ENCODE results near the gene SELENOI.
"Not testable (repeated sequence)": the region's sequence is repeated elsewhere in the genome, so short reads cannot be mapped to it uniquely, and the experiment has no call there.

The SELENOI gene

DNA sequence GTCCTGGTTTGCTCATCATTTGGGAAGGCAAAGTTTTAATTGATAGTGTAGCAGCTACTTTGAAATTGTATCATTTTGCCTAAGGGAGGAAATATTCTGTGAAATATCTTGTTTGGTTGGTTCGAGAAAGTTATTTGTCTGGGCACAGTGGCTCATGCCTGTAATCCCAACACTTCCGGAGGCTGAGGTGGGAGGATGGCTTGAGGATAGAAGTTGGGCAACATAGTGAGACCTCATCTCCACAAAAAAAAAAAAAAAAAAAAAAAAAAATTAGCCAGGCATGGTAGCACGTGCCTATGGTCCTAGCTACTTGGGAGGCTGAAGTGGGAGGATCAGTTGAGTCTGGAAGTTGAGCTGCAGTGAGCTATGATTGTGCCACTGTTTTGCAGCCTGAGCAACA is 3.7 kb downstream of the SELENOI start:
- Histone ChIP-seq H3K4me2 (ENCODE audit: low read depth, low read length, poor library complexity, severe bottlenecking) (no peak overlapping the region), H4K20me1 (ENCODE audit: low read depth, low read length) (peaks cover 11% of the 10 kb centered on the region; the same call in 1 of the 2 replicates), H3F3A (ENCODE audit: insufficient read depth) (peaks cover 4% of the 10 kb centered on the region; the same call in 1 of the 2 replicates), H3K27ac (ENCODE audit: low read depth, low read length) (no peak overlapping the region), H3K9me3 (ENCODE audit: insufficient read depth, low read length) (no peaks in the 10 kb centered on the region), H3K27me3 (ENCODE audit: low read length) (no peaks in the 10 kb centered on the region), H2AFZ (ENCODE audit: low read depth, low read length, severe bottlenecking) (no peak overlapping the region), H3K9ac (ENCODE audit: low read length) (no peak overlapping the region), H3K79me2 (ENCODE audit: insufficient read depth, low read length) (peaks cover 92% of the 10 kb centered on the region), H3K36me3 (ENCODE audit: low read length) (no peaks in the 10 kb centered on the region; the same call in 1 of the 2 replicates), H3K9me2 (replicated peaks; ENCODE audit: insufficient read depth, low read length) (no peaks in the 10 kb centered on the region), H3K4me3 (ENCODE audit: insufficient read depth, low read length, poor library complexity, severe bottlenecking) (no peak overlapping the region)
- TF ChIP-seq EZH2phosphoT487 (conservative IDR thresholded peaks at IDR 0.05; ENCODE audit: low read length): no peak
- TF ChIP-seq, protein P1, sequence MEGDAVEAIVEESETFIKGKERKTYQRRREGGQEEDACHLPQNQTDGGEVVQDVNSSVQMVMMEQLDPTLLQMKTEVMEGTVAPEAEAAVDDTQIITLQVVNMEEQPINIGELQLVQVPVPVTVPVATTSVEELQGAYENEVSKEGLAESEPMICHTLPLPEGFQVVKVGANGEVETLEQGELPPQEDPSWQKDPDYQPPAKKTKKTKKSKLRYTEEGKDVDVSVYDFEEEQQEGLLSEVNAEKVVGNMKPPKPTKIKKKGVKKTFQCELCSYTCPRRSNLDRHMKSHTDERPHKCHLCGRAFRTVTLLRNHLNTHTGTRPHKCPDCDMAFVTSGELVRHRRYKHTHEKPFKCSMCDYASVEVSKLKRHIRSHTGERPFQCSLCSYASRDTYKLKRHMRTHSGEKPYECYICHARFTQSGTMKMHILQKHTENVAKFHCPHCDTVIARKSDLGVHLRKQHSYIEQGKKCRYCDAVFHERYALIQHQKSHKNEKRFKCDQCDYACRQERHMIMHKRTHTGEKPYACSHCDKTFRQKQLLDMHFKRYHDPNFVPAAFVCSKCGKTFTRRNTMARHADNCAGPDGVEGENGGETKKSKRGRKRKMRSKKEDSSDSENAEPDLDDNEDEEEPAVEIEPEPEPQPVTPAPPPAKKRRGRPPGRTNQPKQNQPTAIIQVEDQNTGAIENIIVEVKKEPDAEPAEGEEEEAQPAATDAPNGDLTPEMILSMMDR (IDR thresholded peaks at IDR 0.05; ENCODE audit: insufficient read depth, low read length, poor library complexity, severe bottlenecking): no peak

DNA sequence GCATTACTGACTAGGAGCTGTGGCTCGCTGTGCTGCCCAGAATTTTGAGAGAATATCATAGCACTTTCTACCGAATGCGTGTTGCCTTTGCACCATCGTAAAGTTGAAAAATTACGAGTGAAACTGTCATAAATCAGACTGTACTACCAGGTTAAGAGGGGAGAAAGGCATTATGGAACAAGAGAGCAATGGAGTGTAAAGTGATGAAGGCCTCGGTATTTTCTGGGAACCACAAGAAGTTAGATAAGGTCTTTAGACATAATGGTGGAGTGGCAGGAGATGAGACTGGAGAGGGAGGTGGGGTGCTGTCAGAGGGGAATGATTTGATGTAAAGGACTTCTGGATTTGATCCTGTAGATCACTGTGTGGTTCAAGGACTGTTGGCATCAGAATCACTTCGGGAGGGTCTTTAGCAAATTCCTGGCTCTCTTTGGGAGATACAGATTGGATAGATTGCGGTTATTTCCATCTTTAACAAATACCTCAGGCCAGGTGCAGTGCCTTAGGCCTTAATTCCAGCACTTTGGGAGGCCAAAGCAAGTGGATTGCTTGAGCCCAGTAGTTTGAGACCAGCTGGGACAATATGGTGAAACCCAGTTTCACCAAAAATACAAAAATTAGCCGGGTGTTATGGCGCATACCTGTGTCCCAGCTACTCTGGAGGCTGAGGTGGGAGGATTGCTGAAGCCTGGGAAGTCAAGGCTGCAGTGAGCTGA is 5.6 kb downstream of the SELENOI start:
- no peak overlapping the region for H3K4me3 ChIP-seq (ENCODE audit: insufficient read depth, low read length, poor library complexity, severe bottlenecking)
- peaks cover 99% of the 10 kb centered on the region for H3K79me2 ChIP-seq (ENCODE audit: insufficient read depth, low read length)
- no peak for TF ChIP-seq EZH2phosphoT487 (conservative IDR thresholded peaks at IDR 0.05; ENCODE audit: low read length)
- TF ChIP-seq, protein P1 (IDR thresholded peaks at IDR 0.05; ENCODE audit: insufficient read depth, low read length, poor library complexity, severe bottlenecking): no peak
- H3K9me3 ChIP-seq (ENCODE audit: insufficient read depth, low read length): no peaks in the 10 kb centered on the region
- H3K27me3 ChIP-seq (ENCODE audit: low read length): no peaks in the 10 kb centered on the region
- no peaks in the 10 kb centered on the region; the same call in 1 of the 2 replicates for H3K36me3 ChIP-seq (ENCODE audit: low read length)
- H3K9me2 ChIP-seq (replicated peaks; ENCODE audit: insufficient read depth, low read length): no peaks in the 10 kb centered on the region
- no peak overlapping the region for H3K4me2 ChIP-seq (ENCODE audit: low read depth, low read length, poor library complexity, severe bottlenecking)
- no peaks in the 10 kb centered on the region for H3F3A ChIP-seq (ENCODE audit: insufficient read depth)
- no peak overlapping the region for H3K27ac ChIP-seq (ENCODE audit: low read depth, low read length)
- H4K20me1 ChIP-seq (ENCODE audit: low read depth, low read length): peaks cover 19% of the 10 kb centered on the region
- no peak overlapping the region for H3K9ac ChIP-seq (ENCODE audit: low read length)
- H2AFZ ChIP-seq (ENCODE audit: low read depth, low read length, severe bottlenecking): no peak overlapping the region

DNA sequence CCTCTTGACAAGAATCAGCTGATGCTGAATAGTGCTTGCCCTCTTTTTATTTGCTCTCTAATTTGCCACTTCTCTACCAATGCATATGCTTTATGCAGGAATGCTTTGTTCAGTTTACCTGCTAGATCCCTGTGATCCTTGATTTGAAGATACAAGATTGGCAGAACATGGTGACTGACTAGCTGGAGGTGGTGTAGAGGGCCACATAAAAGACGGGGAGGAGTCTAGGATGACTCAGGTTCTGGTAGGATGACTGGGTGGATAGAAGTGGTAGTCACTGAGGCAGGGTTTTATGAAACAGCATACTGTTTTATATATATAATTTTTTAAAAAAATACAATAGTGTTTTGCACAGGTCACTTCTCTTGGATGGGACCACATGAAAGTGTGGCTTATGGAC is 6.9 kb downstream of the SELENOI start:
- H3K9me3 ChIP-seq (ENCODE audit: insufficient read depth, low read length): no peaks in the 10 kb centered on the region
- H3K9ac ChIP-seq (ENCODE audit: low read length): no peak overlapping the region
- no peaks in the 10 kb centered on the region for H3F3A ChIP-seq (ENCODE audit: insufficient read depth)
- no peaks in the 10 kb centered on the region for H3K27me3 ChIP-seq (ENCODE audit: low read length)
- peaks cover 99% of the 10 kb centered on the region for H3K79me2 ChIP-seq (ENCODE audit: insufficient read depth, low read length)
- no peaks in the 10 kb centered on the region; the same call in 1 of the 2 replicates for H3K36me3 ChIP-seq (ENCODE audit: low read length)
- H2AFZ ChIP-seq (ENCODE audit: low read depth, low read length, severe bottlenecking): no peak overlapping the region
- H3K4me2 ChIP-seq (ENCODE audit: low read depth, low read length, poor library complexity, severe bottlenecking): no peak overlapping the region
- H3K27ac ChIP-seq (ENCODE audit: low read depth, low read length): no peak overlapping the region
- no peaks in the 10 kb centered on the region for H3K9me2 ChIP-seq (replicated peaks; ENCODE audit: insufficient read depth, low read length)
- no peak overlapping the region for H3K4me3 ChIP-seq (ENCODE audit: insufficient read depth, low read length, poor library complexity, severe bottlenecking)
- TF ChIP-seq EZH2phosphoT487 (conservative IDR thresholded peaks at IDR 0.05; ENCODE audit: low read length): no peak
- TF ChIP-seq, protein P1 (IDR thresholded peaks at IDR 0.05; ENCODE audit: insufficient read depth, low read length, poor library complexity, severe bottlenecking): no peak
- peaks cover 21% of the 10 kb centered on the region for H4K20me1 ChIP-seq (ENCODE audit: low read depth, low read length)

DNA sequence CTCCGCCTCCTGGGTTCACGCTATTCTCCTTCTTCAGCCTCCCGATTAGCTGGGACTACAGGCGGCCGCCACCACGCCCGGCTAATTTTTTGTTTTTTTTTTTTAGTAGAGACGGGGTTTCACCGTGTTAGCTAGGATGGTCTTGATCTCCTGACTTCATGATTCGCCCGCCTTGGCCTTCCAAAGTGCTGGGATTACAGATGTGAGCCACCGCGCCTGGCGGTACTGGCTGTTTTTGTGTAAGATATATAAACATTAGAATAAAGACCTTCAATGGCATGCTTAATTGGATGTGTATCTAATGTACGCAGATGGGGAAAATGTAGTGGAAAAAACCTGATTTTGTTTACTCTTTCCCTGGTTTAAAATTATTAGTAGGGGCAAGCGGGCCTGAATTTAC is 8.5 kb downstream of the SELENOI start:
- H3K27me3 ChIP-seq (ENCODE audit: low read length); H3K27ac ChIP-seq (ENCODE audit: low read depth, low read length); H2AFZ ChIP-seq (ENCODE audit: low read depth, low read length, severe bottlenecking); H3K4me3 ChIP-seq (ENCODE audit: insufficient read depth, low read length, poor library complexity, severe bottlenecking); H3K9ac ChIP-seq (ENCODE audit: low read length); H3K9me3 ChIP-seq (ENCODE audit: insufficient read depth, low read length); H3K36me3 ChIP-seq (ENCODE audit: low read length); H3F3A ChIP-seq (ENCODE audit: insufficient read depth); H3K9me2 ChIP-seq (replicated peaks; ENCODE audit: insufficient read depth, low read length); H3K4me2 ChIP-seq (ENCODE audit: low read depth, low read length, poor library complexity, severe bottlenecking): not testable (repeated sequence)
- peaks cover 99% of the 10 kb centered on the region for H3K79me2 ChIP-seq (ENCODE audit: insufficient read depth, low read length)
- peaks cover 21% of the 10 kb centered on the region for H4K20me1 ChIP-seq (ENCODE audit: low read depth, low read length)
